Measurements from ENCODE around the gene EIF4G3.

DNA sequence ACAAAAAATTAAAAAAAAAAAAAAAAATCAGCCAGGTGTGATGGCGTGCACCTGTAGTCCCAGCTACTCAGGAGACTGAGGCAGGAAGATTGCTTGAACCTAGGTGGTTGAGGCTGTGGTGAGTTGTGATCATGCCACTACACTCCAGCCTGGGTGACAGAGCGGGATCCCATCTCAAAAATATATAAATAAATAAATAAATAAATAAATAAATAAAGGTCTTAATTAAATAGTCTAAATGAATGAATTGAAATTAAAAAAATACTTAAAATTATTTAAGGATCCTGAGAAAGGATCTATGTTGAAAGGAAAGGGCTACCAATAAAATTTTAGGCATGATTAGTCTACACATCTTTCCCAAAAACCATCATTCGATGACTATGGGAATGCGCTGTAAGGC, 322.2 kb downstream of the EIF4G3 start:
- no peak for TF ChIP-seq EZH2 (IDR thresholded peaks at IDR 0.05; ENCODE audit: low read length)
- TF ChIP-seq, protein P1, sequence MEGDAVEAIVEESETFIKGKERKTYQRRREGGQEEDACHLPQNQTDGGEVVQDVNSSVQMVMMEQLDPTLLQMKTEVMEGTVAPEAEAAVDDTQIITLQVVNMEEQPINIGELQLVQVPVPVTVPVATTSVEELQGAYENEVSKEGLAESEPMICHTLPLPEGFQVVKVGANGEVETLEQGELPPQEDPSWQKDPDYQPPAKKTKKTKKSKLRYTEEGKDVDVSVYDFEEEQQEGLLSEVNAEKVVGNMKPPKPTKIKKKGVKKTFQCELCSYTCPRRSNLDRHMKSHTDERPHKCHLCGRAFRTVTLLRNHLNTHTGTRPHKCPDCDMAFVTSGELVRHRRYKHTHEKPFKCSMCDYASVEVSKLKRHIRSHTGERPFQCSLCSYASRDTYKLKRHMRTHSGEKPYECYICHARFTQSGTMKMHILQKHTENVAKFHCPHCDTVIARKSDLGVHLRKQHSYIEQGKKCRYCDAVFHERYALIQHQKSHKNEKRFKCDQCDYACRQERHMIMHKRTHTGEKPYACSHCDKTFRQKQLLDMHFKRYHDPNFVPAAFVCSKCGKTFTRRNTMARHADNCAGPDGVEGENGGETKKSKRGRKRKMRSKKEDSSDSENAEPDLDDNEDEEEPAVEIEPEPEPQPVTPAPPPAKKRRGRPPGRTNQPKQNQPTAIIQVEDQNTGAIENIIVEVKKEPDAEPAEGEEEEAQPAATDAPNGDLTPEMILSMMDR (optimal IDR thresholded peaks at IDR 0.05 in 1 of 3, IDR thresholded peaks at IDR 0.05 in 1 of 3, conservative IDR thresholded peaks at IDR 0.05 in 1 of 3; ENCODE audit: extremely low read depth in 1 of 3, insufficient read depth in 2 of 3, low read length in 3 of 3): no peak
